SU-DHL-6 (cell line): ENCODE data around the gene AUH.

Experiments used
- CTCF ChIP-seq: fragments of 200-600 bp; sonication (generic); IDR thresholded peaks from one replicate; pipeline ENCODE4 v1.5.1; 2017; ENCODE audit warnings: antibody characterized with exemption, mild to moderate bottlenecking, low read length, moderate library complexity; ENCODE audit not compliant: insufficient read depth, poor library complexity, severe bottlenecking
- EZH2phosphoT487 ChIP-seq: fragments of 200-600 bp; sonication (generic), shearing (Covaris generic); conservative IDR thresholded peaks from 2 replicates; pipeline ENCODE4 v1.6.1; 2018; ENCODE audit warnings: mild to moderate bottlenecking, antibody characterized with exemption, low read length, moderate library complexity, mixed read lengths

GRCh38 chr9:91239367-91240111 lies 122.2 kb downstream of the AUH start:
- TF ChIP-seq CTCF (no peak), EZH2phosphoT487 (no peak)
